Measurements from ENCODE around the gene ACY1. TPM values are rescaled to one million over a fixed set of nuclear protein-coding genes. Genes with fewer than 3 reads are reported as not detected.

ACY1 gene
- total and polyA plus RNA-seq, 2 of the 13 experiments (the other 11 are each of a cell fraction or from before 2014, with no cell fraction given) = 113 to 162 TPM

GRCh38 chr3:52020796-52021195 is 37.5 kb downstream of the ACY1 start:
- ChIA-PET POLR2A (no interaction called here), CTCF (ENCODE audit: low intra/inter-chr PET ratio, low total read pairs) (no interaction called here)
- Histone ChIP-seq H4K20me1 (ENCODE audit: insufficient read depth, low read length) (no peaks in the 10 kb centered on the region), H2AFZ (ENCODE audit: low read length) (no peak overlapping the region), H3K4me3 (replicated peaks in 1 of 3; ENCODE audit: insufficient read depth in 1 of 3, low read depth in 2 of 3, low read length in 3 of 3) (no peak overlapping the region), H3K4me2 (ENCODE audit: low read depth, low read length) (no peak overlapping the region), H3K79me2 (ENCODE audit: insufficient read depth, low read length) (no peaks in the 10 kb centered on the region), H3K9me3 (ENCODE audit: low read length) (no peaks in the 10 kb centered on the region), H3K27me3 (ENCODE audit: control insufficient read depth in 1 of 2, insufficient read depth in 2 of 2, low read length in 2 of 2) (peaks cover 0 to 73% of the 10 kb centered on the region in 2 experiments; a peak in 4 of 5 replicates), H3K4me1 (ENCODE audit: insufficient read depth, low read length) (peaks cover 56% of the 10 kb centered on the region), H3K27ac (ENCODE audit: extremely low read length, insufficient read depth, low read length) (no peak overlapping the region), H3K36me3 (replicated peaks in 1 of 2; ENCODE audit: control insufficient read depth in 1 of 2, insufficient read depth in 2 of 2, low read length in 2 of 2) (no peaks in the 10 kb centered on the region), H3K9ac (ENCODE audit: insufficient read depth, low read depth, low read length) (no peak overlapping the region)
- intact Hi-C loops (cut with micrococcal nuclease; ENCODE audit: unreplicated experiment) = no loop called here
- no TSS peak for BruUV-seq (replicated peaks)
- no peak for DNase-seq (ENCODE audit: low spot score)
- in situ Hi-C loops (cut with HindIII; ENCODE audit: extremely low pct_ligation_motif_present, low pct_unique_long_range_greater_than_20kb) = no loop called here
- no peak for FAIRE-seq
- 45% methylated on average over 7 of the region's 7 CpGs for WGBS (ENCODE audit: low lambda C conversion rate)
- TF ChIP-seq ZFP36 (IDR thresholded peaks at IDR 0.05; ENCODE audit: borderline replicate concordance, low read depth, low read length, partially characterized antibody) (no peak), HHEX (CRISPR knock-in tag; IDR thresholded peaks at IDR 0.05) (no peak), CREB1 (IDR thresholded peaks at IDR 0.05) (no peak), CREB1 (CRISPR knock-in tag; IDR thresholded peaks at IDR 0.05) (no peak), HDAC1 (CRISPR knock-in tag; IDR thresholded peaks at IDR 0.05) (no peak), HNRNPK (IDR thresholded peaks at IDR 0.05; ENCODE audit: low read depth, low read length, poor library complexity, severe bottlenecking) (no peak), STAG1 (CRISPR knock-in tag; IDR thresholded peaks at IDR 0.05) (no peak), ZBTB37 (CRISPR knock-in tag; IDR thresholded peaks at IDR 0.05) (no peak), ZNF674 (CRISPR knock-in tag; IDR thresholded peaks at IDR 0.05; ENCODE audit: low read depth) (no peak), ZNF660 (CRISPR knock-in tag; IDR thresholded peaks at IDR 0.05; ENCODE audit: borderline replicate concordance, low read depth) (no peak), ZBTB3 (CRISPR knock-in tag; IDR thresholded peaks at IDR 0.05; ENCODE audit: borderline replicate concordance, low read depth) (no peak), GATAD1 (CRISPR knock-in tag; IDR thresholded peaks at IDR 0.05) (no peak), PLSCR1 (CRISPR knock-in tag; IDR thresholded peaks at IDR 0.05; ENCODE audit: borderline replicate concordance) (no peak)
- no peak for ATAC-seq

Data from HepG2 (cell line).